GM19351 (cell line): Measurements from ENCODE around the gene GYS1.
"Not testable (repeated sequence)": the region's sequence is repeated elsewhere in the genome, so short reads cannot be mapped to it uniquely, and the experiment has no call there.

Source experiments
- ATAC-seq: cut with Tn5 transposase; IDR thresholded peaks from one replicate; pipeline ENCODE4 v1.9.1; 2021; ENCODE audit warnings: mild to moderate bottlenecking, moderate library complexity; ENCODE audit not compliant: unreplicated experiment

GYS1 gene

GRCh38 chr19:49018388-49019241 is 25.5 kb upstream of the GYS1 start:
- not testable (repeated sequence) for ATAC-seq

GRCh38 chr19:49017666-49018351 is 24.7 kb upstream of the GYS1 start:
- no peak for ATAC-seq

GRCh38 chr19:49017041-49017665 is 24.0 kb upstream of the GYS1 start, which contains the start of gene LHB:
Gene LHB, minus strand, starts transcription at chr19:49017091. Its CDS starts 10 bp downstream, at chr19:49017081.
- no peak for ATAC-seq

- no peak for ATAC-seq
Measured at GRCh38 chr19:49016067-49016839, 23.1 kb upstream of the GYS1 start.

- ATAC-seq, result no peak
Measured at GRCh38 chr19:49014870-49015255, 21.8 kb upstream of the GYS1 start.

GRCh38 chr19:49014123-49014869 is 21.2 kb upstream of the GYS1 start:
- no peak for ATAC-seq

GRCh38 chr19:49011194-49011593 is 18.1 kb upstream of the GYS1 start:
- ATAC-seq, result no peak

GRCh38 chr19:49010453-49010852 is 17.3 kb upstream of the GYS1 start:
- ATAC-seq, result no peak

GRCh38 chr19:49009828-49010227 is 16.7 kb upstream of the GYS1 start:
- ATAC-seq, result no peak

- no peak for ATAC-seq
Measured at GRCh38 chr19:49006905-49007304, 13.8 kb upstream of the GYS1 start.

GRCh38 chr19:49004964-49005614 is 12.0 kb upstream of the GYS1 start:
- no peak for ATAC-seq

- ATAC-seq, result no peak
Measured at GRCh38 chr19:49004133-49004532, 11.0 kb upstream of the GYS1 start.

- ATAC-seq, result no peak
Measured at GRCh38 chr19:48999481-49000325, 6.6 kb upstream of the GYS1 start.

- no peak for ATAC-seq
Measured at GRCh38 chr19:48997972-48998371, 4.9 kb upstream of the GYS1 start.

GRCh38 chr19:48994035-48994386 is 902 bp upstream of the GYS1 start:
- ATAC-seq, result no peak

GRCh38 chr19:48992581-48993174 is 431 bp downstream of the GYS1 start:
- ATAC-seq, result no peak

- ATAC-seq, result no peak
Measured at GRCh38 chr19:48991873-48992580, 1.1 kb downstream of the GYS1 start.
